HCEC 1CT (cell line): ENCODE data around the gene IGDCC3.
"Not testable (repeated sequence)": the region's sequence is repeated elsewhere in the genome, so short reads cannot be mapped to it uniquely, and the experiment has no call there.

ENCODE experiments used
- DNase-seq: peaks from one replicate; pipeline ENCODE4 v3.0.0-alpha.2; 2017

IGDCC3 gene

DNA sequence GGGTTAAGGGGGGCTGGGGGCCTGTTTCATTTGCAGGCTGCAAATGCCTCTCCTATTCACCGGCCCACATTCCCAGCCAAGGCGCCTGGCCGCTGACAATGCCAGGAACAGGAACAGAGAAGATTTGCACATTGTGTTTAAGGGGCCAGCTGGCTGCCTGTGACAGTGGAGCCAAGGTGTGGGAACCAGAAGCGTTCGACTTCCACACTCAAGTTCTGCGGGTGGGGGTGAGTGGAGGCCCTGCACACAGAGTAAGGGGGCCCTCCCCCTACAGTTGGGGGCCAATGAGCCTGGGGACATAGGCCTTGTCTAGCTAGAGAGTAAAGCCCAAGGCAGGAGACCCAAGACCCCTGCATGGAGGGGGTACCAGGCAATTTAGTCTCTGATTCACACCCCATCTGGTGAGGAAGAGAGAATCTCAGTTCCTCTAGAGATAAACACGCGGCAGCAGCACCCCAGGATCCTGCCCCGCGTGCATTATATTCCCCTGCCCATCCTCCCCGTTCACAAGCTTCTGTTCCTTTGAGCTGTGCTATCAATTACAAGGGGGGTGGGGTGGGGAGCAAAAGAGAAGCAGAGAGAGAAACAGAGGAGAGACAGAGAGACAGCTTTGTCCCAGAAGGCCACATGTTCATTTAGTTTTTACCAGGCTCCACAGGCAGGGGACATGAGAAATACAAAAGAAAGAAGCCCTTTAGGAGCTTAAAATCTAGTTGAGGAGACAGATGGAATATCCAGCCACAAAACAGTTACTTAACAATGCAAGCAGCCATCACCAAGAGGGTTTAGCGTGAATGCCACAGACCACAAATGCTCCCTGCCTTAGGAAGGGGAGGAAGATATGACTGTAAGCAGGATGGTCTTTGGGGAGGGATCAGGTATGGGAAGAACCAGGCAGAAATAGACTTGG, 9.2 kb downstream of the IGDCC3 start:
- no peak for DNase-seq

DNA sequence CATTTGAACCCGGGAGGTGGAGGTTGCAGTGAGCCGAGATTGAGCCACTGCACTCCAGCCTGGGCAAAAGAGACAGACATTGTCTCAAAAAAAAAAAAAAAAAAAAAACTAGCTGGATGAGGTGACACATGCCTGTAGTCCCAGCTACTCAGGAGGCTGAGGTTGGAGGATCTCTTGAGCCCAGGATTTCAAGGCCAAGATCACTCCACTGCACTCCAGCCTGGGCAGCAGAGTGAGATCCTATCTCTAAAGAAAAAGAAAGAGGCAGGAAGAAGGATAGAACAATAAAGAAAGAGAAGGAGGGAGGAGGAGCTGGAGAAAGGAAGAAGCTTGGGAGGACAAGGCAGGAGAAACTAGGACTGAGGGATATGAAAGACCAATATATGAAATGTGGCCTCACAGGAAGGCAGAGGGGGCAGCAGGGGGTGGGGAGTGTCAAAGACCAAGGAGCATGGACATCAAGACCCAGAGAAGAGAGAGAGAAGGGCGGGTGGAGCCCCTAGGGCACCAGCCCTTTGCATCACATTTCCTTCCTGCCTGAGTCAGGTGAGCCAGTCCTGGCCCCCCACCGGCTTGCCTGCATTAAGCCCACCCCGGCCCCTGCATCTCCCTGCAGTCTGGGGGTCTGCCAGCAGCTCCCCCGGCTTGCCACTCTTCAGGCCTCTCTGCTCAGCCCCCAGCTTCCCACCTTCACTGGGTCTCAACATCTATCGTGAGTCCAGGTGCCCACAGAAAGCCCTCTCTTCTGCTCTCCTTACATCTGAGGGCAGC, 11.5 kb downstream of the IGDCC3 start:
- DNase-seq: no peak

DNA sequence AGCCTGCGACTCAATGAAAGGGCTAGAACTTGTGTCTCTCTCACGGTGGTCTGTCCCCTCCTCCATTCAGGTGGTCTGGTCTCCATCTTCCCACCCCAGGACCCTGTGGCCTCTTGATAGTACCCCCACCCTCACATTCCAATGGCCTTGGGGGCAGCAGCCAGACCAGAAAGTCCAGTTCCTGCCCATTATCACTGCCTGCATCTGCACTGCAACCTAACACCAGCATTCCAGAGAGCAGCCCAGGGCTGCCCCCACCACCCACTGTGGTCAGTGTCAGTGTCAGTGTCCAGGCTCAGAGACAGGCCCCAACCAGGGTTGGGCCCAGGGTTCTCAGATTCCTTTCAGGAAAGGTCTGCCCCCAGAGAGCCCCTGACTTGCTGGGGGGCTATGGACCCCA, 12.6 kb downstream of the IGDCC3 start:
- no peak for DNase-seq

DNA sequence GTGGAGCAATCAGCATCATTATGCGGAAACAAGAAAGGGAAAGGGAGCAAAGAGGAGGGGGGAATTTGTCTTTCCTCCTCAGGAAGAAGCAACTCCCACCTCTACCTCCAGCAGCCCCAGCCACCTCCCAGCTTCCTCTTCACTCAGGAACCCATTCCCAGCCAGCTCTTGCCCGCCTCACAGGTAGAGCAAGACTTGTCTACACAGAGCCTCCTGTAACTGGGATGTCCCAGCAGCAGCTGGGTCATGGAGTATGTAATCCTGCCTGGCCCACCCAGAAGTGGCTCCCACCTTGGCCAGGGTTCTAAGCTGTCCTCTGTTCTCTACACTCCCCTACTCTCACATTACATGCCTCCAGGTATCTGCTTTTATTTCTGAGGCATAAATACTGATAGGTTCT, 14.0 kb downstream of the IGDCC3 start:
- DNase-seq: no peak

DNA sequence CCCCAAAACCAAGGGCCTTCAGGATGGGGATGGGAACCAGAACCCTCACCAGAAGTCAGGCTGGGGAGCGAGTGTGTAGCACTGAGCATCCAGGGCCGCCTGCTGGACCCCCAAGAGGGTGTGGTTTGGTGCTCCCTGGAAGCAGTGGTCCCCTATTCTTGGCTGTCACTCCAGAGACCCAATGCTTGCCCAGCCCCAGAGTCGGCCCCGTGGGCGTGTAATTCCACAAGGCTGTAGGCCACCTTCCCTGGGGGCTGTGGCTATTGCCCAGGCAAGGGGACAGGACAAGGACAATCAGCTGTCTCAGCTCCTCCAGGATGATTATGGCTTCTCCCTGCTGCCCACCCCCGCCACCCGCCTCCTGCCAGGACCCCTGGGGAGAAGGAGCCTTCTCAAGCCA, 14.5 kb downstream of the IGDCC3 start:
- DNase-seq: no peak

DNA sequence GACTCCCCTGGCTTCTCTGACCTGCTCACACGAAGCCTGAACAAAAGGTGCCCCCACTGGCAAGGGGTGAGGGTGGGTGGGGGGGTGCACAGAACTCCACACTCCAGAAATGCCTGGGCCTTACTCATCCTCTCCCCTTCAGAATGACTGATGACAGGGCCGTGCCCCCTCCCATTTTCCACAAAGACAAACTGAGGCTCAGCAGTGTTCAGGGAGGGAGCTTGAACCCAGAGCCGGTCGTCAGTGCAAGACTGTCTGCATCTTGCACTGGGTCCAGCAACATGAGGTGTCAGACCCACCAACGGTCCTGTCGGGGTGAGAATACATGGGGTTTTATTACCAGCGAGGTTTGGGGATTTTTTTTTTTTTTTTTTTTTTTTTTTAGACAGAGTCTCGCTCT, 15.3 kb downstream of the IGDCC3 start:
- no peak for DNase-seq

- DNase-seq: no peak
Observed at GRCh38 chr15:65361708-65362459, 15.9 kb downstream of the IGDCC3 start.

GRCh38 chr15:65360506-65360905, 17.3 kb downstream of the IGDCC3 start:
- no peak for DNase-seq

GRCh38 chr15:65355988-65356353, 21.8 kb downstream of the IGDCC3 start:
- DNase-seq: no peak

GRCh38 chr15:65355173-65355987, 22.4 kb downstream of the IGDCC3 start:
- DNase-seq: no peak

DNA sequence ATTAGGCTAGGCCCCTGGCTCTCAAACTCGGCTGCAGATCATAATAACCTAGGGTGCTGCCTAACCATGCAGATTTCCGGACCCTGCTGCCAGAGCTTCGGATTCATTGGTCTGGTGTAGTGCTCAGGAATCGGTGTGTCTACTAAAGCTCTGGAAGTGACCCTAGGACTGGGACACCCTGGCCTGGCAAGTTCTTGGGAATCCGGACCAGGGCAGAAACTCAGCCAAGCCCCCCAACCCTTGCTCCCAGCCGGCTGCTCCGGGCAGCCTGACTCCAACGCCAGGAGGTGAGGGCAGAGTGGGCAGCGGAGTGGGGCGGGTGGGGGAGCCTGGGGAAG, 23.0 kb downstream of the IGDCC3 start:
- DNase-seq: no peak

GRCh38 chr15:65351972-65352371, 25.8 kb downstream of the IGDCC3 start:
- DNase-seq: not testable (repeated sequence)

DNA sequence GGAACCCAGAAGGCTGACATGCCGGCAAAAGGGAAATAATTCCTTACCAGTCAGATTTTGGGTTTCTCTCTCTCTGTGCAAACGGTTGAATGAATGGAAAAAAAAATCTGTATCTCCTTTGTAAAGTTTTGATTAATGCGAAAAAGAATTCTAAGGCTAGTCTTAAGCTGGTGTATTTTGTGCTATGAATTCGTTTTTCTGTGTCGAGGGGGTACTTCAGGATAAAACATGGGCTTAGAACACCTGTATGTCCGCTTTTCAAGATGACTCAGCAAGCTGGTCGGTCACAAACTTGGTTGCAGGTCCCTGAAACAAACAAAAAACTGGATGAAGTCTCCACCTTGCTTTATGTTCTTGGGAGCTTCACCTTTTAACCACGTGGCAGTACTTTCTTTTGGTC, 28.5 kb downstream of the IGDCC3 start:
- DNase-seq: no peak

- not testable (repeated sequence) for DNase-seq
Observed at GRCh38 chr15:65347756-65348155, 30.0 kb downstream of the IGDCC3 start.

GRCh38 chr15:65346856-65347598, 30.8 kb downstream of the IGDCC3 start:
- DNase-seq: no peak

- DNase-seq: no peak
Observed at GRCh38 chr15:65344914-65345275, 32.9 kb downstream of the IGDCC3 start.

- DNase-seq: no peak
Observed at GRCh38 chr15:65344214-65344913, 33.4 kb downstream of the IGDCC3 start.

DNA sequence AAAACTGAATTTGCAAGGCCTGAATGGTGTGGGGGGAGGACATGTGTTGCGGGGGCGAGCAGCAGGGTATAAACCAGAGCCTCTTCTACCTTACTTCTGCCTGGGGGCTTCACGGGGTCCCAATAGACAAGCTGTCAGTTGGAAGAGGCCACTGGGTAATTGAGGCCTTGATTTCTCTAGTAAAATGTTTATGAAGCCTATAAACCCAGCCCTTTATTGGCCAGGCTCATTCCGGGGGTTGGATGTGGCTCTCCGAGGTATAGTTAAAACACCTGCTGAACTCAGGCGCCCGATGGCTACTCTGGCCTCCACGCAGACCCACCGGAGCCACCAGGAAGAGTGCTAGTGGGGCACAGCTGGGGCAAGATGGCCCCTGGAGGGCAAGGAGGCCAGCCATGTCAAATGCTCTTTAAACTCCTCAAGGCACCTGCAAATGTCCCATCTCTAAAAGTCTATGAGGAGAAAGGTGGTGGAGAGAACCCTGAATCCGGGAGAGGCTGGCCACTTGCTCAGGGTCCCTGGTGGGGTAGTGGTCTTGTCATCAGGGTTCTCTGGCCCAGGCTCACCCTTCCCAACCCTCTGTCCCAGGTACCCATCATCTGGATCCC, 34.3 kb downstream of the IGDCC3 start:
- DNase-seq: no peak

GRCh38 chr15:65342493-65342892, 35.3 kb downstream of the IGDCC3 start:
- no peak for DNase-seq

DNA sequence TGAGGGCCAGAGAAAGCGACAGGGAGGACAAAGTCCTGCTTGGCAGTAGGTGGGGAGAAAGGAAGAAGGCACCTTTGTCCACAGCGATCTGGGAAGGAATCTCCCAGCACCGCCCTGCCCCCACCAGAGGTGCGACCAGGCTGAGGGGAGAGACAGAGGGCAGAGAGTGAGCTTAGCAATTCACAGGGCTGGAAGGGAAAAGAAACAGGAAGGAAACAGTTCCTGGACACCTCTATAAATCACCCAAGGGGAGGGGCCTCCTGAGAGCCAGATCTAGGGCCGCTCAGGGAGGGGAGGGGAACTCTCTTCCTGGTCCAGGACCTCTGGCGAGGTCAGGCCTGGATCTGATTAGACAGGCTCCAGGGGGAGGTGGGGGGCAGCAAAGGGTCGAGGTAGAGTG, 37.9 kb downstream of the IGDCC3 start:
- DNase-seq: no peak

DNA sequence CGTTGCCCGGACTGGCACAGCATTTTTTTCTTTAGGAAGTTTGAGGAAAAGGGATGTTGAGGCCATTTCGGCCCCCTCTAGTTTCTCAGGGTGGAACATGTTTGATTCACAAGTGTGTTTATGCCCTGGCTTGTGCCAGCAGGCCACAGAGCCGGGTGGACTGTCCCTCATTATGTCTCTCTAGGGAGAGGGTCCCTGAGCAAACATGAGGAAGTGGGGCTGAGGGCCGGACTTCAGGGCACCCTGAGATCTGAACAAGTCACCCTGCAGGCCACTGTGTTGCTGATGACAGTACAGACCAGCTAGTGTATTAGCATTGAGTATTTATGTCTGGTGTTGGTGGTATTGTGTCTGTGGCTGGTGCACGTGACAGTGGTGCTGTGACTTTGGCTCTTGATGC, 38.4 kb downstream of the IGDCC3 start:
- no peak for DNase-seq
